NOMO-1 treated with dmso at 0.1 percent for 144 hours (cell line): ENCODE measurements around the gene CDX1.
"Not testable (repeated sequence)": the region's sequence is repeated elsewhere in the genome, so short reads cannot be mapped to it uniquely, and the experiment has no call there.

Experiments
- DNase-seq: peaks from one replicate; lab custom pipeline; 2025; ENCODE audit not compliant: unreplicated experiment; lab: John Stamatoyannopoulos, UW

The CDX1 gene

DNA sequence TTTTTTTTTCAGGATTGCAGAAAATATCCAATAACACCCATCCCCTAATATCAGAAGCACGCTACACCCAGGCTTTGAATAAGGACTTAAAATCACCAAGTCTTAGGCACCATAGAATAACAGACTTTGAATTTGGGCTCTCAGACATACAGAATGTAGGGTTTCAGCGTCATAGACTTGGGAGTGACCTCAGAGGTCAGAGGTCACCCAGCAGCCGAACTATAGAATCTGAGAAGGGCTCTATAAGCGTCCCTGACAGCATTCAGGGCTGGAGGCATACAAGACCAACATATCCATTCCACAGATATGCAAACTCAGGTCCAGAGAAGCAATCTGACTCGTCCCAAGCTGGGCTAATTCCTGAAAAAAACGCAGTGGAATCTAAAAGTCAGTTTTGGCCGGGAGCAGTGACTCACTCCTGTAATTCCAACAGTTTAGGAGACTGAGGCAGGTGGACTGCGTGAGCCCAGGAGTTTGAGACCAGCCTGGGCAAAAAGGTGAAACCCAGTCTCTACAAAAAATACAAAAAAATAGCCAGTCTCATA is 58.0 kb downstream of the CDX1 start:
- no peak for DNase-seq

DNA sequence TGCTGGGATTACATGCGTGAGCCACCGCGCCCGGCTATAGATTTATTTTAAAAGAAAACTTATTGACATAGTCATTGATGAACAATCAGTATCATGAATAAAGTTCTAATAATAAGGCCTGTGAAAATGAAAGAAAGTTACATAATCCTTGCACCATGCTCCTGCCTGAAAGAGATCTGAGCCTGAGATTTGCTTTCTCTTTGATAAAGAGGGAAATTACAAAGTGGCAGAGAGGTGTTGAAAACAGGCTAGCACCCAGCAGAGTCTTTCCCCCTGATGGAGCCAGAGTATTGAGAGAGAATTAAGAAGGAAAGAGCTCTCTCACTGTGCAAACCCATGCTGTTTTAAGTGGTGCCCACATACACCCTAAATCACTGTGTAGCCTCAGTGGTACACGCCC is 60.5 kb downstream of the CDX1 start:
- DNase-seq, result no peak

DNA sequence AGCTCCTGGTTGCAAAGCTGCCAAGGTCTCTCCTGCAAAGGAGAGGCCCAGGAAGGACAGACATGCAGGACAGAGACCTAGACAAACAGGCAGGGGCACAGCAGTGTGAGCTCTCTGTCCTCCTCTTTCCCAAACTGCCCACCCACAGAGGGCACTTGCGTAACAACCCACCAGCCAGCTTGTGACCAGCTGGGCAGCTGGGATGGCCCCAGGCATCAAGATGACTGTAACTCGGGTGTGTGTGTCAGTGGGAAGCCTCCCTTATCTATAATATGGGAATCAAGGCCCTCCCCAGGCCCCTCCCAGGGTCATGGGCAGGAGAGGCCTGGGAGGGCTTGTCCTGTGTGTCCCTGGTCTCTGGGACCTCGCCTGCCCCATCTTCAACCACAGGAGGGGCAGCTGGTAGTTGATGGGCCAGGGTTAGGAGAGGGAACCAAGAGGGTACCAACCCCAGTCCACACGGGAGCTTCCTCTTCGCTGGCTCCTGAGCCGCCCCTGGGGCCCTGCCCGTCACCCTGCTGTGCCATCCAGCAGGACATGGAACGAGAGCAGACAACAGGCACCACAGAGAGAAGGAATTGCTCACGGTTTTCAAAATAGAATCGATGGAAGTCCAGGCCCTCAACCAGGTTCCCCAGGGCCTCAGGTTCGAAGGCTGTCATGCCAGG is 61.2 kb downstream of the CDX1 start:
- DNase-seq, result no peak

DNA sequence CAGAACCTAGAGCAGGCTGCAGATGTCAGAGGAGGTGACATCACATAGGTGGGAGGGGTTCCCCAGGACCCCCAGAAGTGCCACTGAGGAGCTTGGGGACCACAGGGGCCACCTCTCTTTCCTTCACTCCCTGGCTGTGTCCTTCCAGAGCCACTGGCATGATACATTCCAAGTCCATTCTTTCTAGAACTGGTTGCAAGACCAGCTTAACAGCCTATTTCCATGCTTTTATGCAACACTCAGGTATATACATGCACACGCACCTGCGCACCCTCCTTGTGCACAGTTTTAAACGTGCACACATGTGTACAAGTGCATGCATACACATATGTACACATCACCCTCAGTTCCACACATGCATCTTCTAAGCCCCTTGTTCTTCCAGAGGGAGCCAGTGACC is 63.0 kb downstream of the CDX1 start:
- DNase-seq, result no peak

DNA sequence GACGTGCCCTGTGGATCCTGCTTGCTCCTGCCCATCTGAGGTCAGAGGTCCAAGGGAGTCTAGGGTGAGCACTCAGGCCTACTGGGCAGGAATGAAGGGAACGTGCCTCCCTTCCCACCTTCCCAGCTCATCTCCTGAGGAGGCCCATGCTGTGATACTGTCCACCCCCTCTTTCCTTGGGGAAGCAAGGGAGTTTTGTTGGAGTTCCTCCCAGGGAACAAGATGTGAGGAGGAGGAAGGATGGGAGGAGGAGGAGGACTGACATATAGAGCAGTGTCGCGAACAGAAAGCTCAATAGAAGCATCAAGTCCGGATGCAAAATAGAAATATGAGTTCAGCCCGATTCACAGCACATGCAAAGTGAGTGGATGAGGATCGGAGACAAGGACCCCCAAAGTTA is 64.3 kb downstream of the CDX1 start:
- DNase-seq, result no peak

DNA sequence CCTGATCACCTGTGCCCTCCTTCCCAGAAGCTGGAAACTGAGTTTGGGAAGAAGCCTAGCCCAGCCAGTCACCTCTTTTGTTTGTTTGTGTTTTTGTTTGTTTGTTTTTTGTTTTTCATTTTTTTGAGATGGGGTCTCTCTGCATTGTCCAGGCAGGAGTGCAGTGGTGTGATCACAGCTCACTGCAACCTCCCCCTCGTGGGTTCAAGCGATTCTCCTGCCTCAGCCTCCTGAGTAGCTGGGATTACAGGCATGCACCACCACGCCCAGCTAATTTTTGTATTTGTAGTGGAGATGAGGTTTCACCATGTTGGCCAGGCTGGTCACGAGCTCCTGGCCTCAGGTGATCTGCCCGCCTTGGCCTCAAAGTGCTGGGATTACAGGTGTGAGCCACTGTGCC is 67.1 kb downstream of the CDX1 start:
- not testable (repeated sequence) for DNase-seq
